HepG2 (cell line): Measurements from ENCODE around the gene ANKRD11. TPM values are rescaled to one million over a fixed set of nuclear protein-coding genes. Genes with fewer than 3 reads are reported as not detected.

Experiments used
- HMGXB4 ChIP-seq, 2 experiments: sonication (generic) in 1 of 2; formaldehyde crosslinking in 1 of 2; IDR thresholded peaks; 2 replicates each; pipeline versions ENCODE4 v1.4.0 to v1.6.1; 2018 to 2020; ENCODE audit warnings: missing genetic modification reagents in 2 of 2, borderline replicate concordance in 1 of 2, low read depth in 1 of 2, mild to moderate bottlenecking in 1 of 2, missing biosample characterization in 1 of 2
- KDM1A ChIP-seq: IDR thresholded peaks from 2 replicates; pipeline ENCODE4 v1.6.1; 2016; ENCODE audit warnings: missing compliant biosample characterization
- NCOR1 ChIP-seq: fragments of 200-600 bp; sonication (generic); IDR thresholded peaks from 2 replicates; pipeline ENCODE4 v1.7.0; 2017; ENCODE audit warnings: antibody characterized with exemption, low read length, borderline replicate concordance
- NFE2L2 ChIP-seq: fragments of 150-350 bp; IDR thresholded peaks from 2 replicates; pipeline ENCODE4 v1.6.1; 2014; ENCODE audit warnings: low read length
- PATZ1 ChIP-seq: sonication (generic); formaldehyde crosslinking; IDR thresholded peaks from 2 replicates; pipeline ENCODE4 v1.4.0; 2020; ENCODE audit warnings: missing genetic modification reagents
- RFXAP ChIP-seq: sonication (generic); formaldehyde crosslinking; IDR thresholded peaks from 2 replicates; pipeline ENCODE4 v1.4.0; 2020; ENCODE audit warnings: missing genetic modification reagents, borderline replicate concordance
- SMYD3 ChIP-seq: sonication (generic); formaldehyde crosslinking; IDR thresholded peaks from 2 replicates; pipeline ENCODE4 v1.8.1; 2023; ENCODE audit warnings: mild to moderate bottlenecking, missing genetic modification reagents
- SP1 ChIP-seq, 2 experiments: fragments of 450-650 bp in 1 of 2; sonication (generic) in 1 of 2; formaldehyde crosslinking in 1 of 2; IDR thresholded peaks; 2 replicates each; pipeline versions ENCODE4 v1.4.0 to v1.6.1; 2016 to 2020; ENCODE audit warnings: missing genetic modification reagents in 1 of 2
- TEAD3 ChIP-seq: optimal IDR thresholded peaks from 2 replicates; pipeline ENCODE3; 2016; ENCODE audit warnings: borderline replicate concordance
- UBTF ChIP-seq: sonication (generic); formaldehyde crosslinking; IDR thresholded peaks from 2 replicates; pipeline ENCODE4 v1.4.0; 2020; ENCODE audit warnings: mild to moderate bottlenecking, missing genetic modification reagents
- YEATS2 ChIP-seq: sonication (generic); formaldehyde crosslinking; IDR thresholded peaks from 2 replicates; pipeline ENCODE4 v1.4.0; 2020; ENCODE audit warnings: missing genetic modification reagents, borderline replicate concordance
- ZFP36L2 ChIP-seq: sonication (generic); formaldehyde crosslinking; IDR thresholded peaks from 2 replicates; pipeline ENCODE4 v1.4.0; 2020; ENCODE audit warnings: missing genetic modification reagents
- ZKSCAN1 ChIP-seq: fragments of 150-350 bp; IDR thresholded peaks from 2 replicates; pipeline ENCODE4 v1.6.1; 2014; ENCODE audit warnings: low read length
- ZKSCAN8 ChIP-seq: IDR thresholded peaks from 2 replicates; pipeline ENCODE4 v1.6.1; 2016; ENCODE audit warnings: borderline replicate concordance, missing genetic modification reagents, missing compliant biosample characterization
- ZNF256 ChIP-seq: sonication (generic); formaldehyde crosslinking; conservative IDR thresholded peaks from 2 replicates; pipeline ENCODE4 v1.4.0; 2020; ENCODE audit warnings: missing genetic modification reagents
- ZNF496 ChIP-seq: sonication (generic); formaldehyde crosslinking; IDR thresholded peaks from 2 replicates; pipeline ENCODE4 v1.8.1; 2023; ENCODE audit warnings: mild to moderate bottlenecking, moderate library complexity, missing genetic modification reagents; ENCODE audit not compliant: insufficient replicate concordance
- ZNF615 ChIP-seq: sonication (generic); formaldehyde crosslinking; IDR thresholded peaks from 2 replicates; pipeline ENCODE4 v1.5.0; 2020; ENCODE audit warnings: mild to moderate bottlenecking, missing genetic modification reagents, borderline replicate concordance
- ZNF720 ChIP-seq: sonication (generic); formaldehyde crosslinking; IDR thresholded peaks from 2 replicates; pipeline ENCODE4 v1.4.0; 2020; ENCODE audit warnings: missing genetic modification reagents
- ZNF83 ChIP-seq: sonication (generic); formaldehyde crosslinking; IDR thresholded peaks from 2 replicates; pipeline ENCODE4 v1.4.0; 2020; ENCODE audit warnings: missing genetic modification reagents, mild to moderate bottlenecking, borderline replicate concordance
- polyA plus RNA-seq, 8 experiments: library from polyadenylated mRNA; depleted of rRNA in 3 of 8; stranded (reverse) in 7 of 8; unstranded in 1 of 8; fragments of >200 nt; fragmentation: Illumina TruSeq in 4 of 8; extraction: Trizol in 4 of 8; gene quantifications; 2 replicates each; pipeline versions ENCODE4 v1.2.1 to v1.2.3, GENCODE V29; 2011 to 2016; ENCODE audit warnings: low read depth in 4 of 8, missing spikeins in 1 of 8, mixed read lengths in 1 of 8; ENCODE audit not compliant: insufficient read depth in 1 of 8
- total RNA-seq, 5 experiments: library from RNA; depleted of rRNA; stranded (reverse); fragments of >200 nt; fragmentation: Illumina TruSeq; extraction: Trizol; gene quantifications; 2 replicates each; pipeline ENCODE4 v1.2.3, GENCODE V29; 2016; ENCODE audit warnings: low read depth in 1 of 5
- TF ChIP-seq, protein P1 (sequence below), 2 experiments: fragments of 450-650 bp in 1 of 2; sonication (generic) in 1 of 2; formaldehyde crosslinking; IDR thresholded peaks; 2 replicates each; pipeline versions ENCODE4 v1.5.0 to v1.8.0; 2020 to 2022; ENCODE audit warnings: mild to moderate bottlenecking in 1 of 2, missing genetic modification reagents in 1 of 2
- TF ChIP-seq, protein P2 (sequence below): sonication (generic); formaldehyde crosslinking; IDR thresholded peaks from 2 replicates; pipeline ENCODE4 v1.5.1; 2020; ENCODE audit warnings: missing genetic modification reagents, mild to moderate bottlenecking, borderline replicate concordance

The ANKRD11 gene
- total and polyA plus RNA-seq, 2 of the 13 experiments (the other 11 are each of a cell fraction or from before 2014, with no cell fraction given): 21.4 to 38.4 TPM

- TF ChIP-seq UBTF (CRISPR knock-in tag): peak; percentile 22
- TF ChIP-seq KDM1A (CRISPR knock-in tag): 0 out of 2 replicates have a peak, but pooled peaks have one; percentile 10
- peak; percentile 79; the same call in 1 of the 2 replicates for TF ChIP-seq ZNF256
- 0 out of 2 replicates have a peak, but pooled peaks have one; percentile 34 for TF ChIP-seq YEATS2 (CRISPR knock-in tag)
- TF ChIP-seq, protein P1, sequence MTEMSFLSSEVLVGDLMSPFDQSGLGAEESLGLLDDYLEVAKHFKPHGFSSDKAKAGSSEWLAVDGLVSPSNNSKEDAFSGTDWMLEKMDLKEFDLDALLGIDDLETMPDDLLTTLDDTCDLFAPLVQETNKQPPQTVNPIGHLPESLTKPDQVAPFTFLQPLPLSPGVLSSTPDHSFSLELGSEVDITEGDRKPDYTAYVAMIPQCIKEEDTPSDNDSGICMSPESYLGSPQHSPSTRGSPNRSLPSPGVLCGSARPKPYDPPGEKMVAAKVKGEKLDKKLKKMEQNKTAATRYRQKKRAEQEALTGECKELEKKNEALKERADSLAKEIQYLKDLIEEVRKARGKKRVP (CRISPR knock-in tag; IDR thresholded peaks at IDR 0.05): peak in 1 of 2 experiments; percentile 76; a peak in 2 of 4 replicates
- no peak for TF ChIP-seq ZNF496 (CRISPR knock-in tag)
- no peak for TF ChIP-seq ZNF83 (CRISPR knock-in tag)
- TF ChIP-seq ZNF720 (CRISPR knock-in tag): no peak
- TF ChIP-seq ZNF615 (CRISPR knock-in tag): no peak
- TF ChIP-seq NFE2L2: peak; percentile 24; the same call in 1 of the 2 replicates
- TF ChIP-seq ZKSCAN1: peak; percentile 96
- TF ChIP-seq PATZ1 (CRISPR knock-in tag): 0 out of 2 replicates have a peak, but pooled peaks have one; percentile 18
- TF ChIP-seq ZFP36L2 (CRISPR knock-in tag): no peak
- peak in 1 of 2 experiments; percentile 64; a peak in 1 of 4 replicates for TF ChIP-seq HMGXB4 (CRISPR knock-in tag; IDR thresholded peaks at IDR 0.05; ENCODE audit: borderline replicate concordance in 1 of 2, low read depth in 1 of 2)
- TF ChIP-seq, protein P2, sequence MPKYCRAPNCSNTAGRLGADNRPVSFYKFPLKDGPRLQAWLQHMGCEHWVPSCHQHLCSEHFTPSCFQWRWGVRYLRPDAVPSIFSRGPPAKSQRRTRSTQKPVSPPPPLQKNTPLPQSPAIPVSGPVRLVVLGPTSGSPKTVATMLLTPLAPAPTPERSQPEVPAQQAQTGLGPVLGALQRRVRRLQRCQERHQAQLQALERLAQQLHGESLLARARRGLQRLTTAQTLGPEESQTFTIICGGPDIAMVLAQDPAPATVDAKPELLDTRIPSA: no peak
- 0 out of 2 replicates have a peak, but pooled peaks have one; percentile 12 for TF ChIP-seq ZKSCAN8 (CRISPR knock-in tag)
- TF ChIP-seq TEAD3 (CRISPR knock-in tag): peak; percentile 79
- peak; percentile 20; the same call in 1 of the 2 replicates for TF ChIP-seq NCOR1
- no peak for TF ChIP-seq SMYD3 (CRISPR knock-in tag)
- TF ChIP-seq RFXAP (CRISPR knock-in tag): peak; percentile 56; the same call in 1 of the 2 replicates
- TF ChIP-seq SP1 (IDR thresholded peaks at IDR 0.05): no peak
- peak; percentile 46 for TF ChIP-seq SP1 (CRISPR knock-in tag; IDR thresholded peaks at IDR 0.05)
Measured at GRCh38 chr16:89442990-89443726, 47.2 kb downstream of the ANKRD11 start (continued).
